ENCODE measurements around the gene CARMIL1. TPM values are rescaled to one million over a fixed set of nuclear protein-coding genes. Genes with fewer than 3 reads are reported as not detected.

CARMIL1 gene
- polyA plus RNA-seq, 1 of the 3 experiments (the other 2 are of a cell fraction), result 1.7 TPM

DNA sequence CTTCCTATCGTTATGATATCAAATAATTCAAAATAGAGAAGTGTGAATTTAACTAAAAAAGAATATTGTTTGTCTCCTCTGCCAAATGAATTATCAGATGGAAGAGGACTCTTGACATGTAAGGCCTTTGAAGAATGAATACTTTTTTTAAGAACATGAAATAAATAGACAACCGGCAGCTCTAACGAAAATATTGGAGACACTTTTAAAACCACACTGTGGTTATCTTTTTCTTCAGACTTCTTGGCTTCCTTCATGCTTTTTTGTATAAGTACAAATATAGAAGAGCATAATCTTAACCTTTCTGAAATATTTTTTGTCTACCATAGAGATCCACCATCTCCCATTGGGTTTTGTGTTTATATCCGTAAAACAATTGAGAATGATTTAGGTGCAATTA, 257.6 kb downstream of the CARMIL1 start:
- no peak overlapping the region for H3K27ac ChIP-seq (ENCODE audit: low read depth in 2 of 2, low read length in 1 of 2)
- no peaks in the 10 kb centered on the region for H3K27me3 ChIP-seq (ENCODE audit: insufficient read depth)
- no peak overlapping the region for H2AFZ ChIP-seq (ENCODE audit: low read depth)
- H3K4me2 ChIP-seq, result no peak overlapping the region
- ChIA-PET CTCF (interaction anchor here (0.7 to 1.8 kb wide), 3 partner anchors 9 to 258 kb away, joined by 3 to 7 read pairs (median 5); partner anchors contain the start of gene CARMIL1), POLR2A (no interaction called here)
- DNase-seq, result no peak
- no peaks in the 10 kb centered on the region for H3K9me3 ChIP-seq
- no peaks in the 10 kb centered on the region for H3K79me2 ChIP-seq (ENCODE audit: insufficient read depth)
- H3K4me1 ChIP-seq (ENCODE audit: control insufficient read depth in 1 of 2, insufficient read depth in 2 of 2, low read depth in 1 of 2, low read length in 1 of 2), result no peaks in the 10 kb centered on the region
- peaks cover 0 to 5% of the 10 kb centered on the region in 2 experiments for H3K36me3 ChIP-seq (replicated peaks in 1 of 2; ENCODE audit: control insufficient read depth in 1 of 2, insufficient read depth in 2 of 2, low read length in 1 of 2)
- no peaks in the 10 kb centered on the region for H4K20me1 ChIP-seq (ENCODE audit: insufficient read depth)
- H3K4me3 ChIP-seq (ENCODE audit: low read depth in 2 of 2, low read length in 1 of 2), result no peak overlapping the region
- WGBS (ENCODE audit: low lambda C conversion rate), result 69% methylated on average over 4 of the region's 4 CpGs
- no peaks in the 10 kb centered on the region for H3K9me2 ChIP-seq
- no peak overlapping the region for H3K9ac ChIP-seq
- TF ChIP-seq CHD2 (IDR thresholded peaks at IDR 0.05; ENCODE audit: low read length, partially characterized antibody) (no peak), GATA2 (CRISPR knock-in tag; IDR thresholded peaks at IDR 0.05) (no peak), TAF1 (IDR thresholded peaks at IDR 0.05; ENCODE audit: borderline replicate concordance, low read depth, low read length) (no peak), FOSL2 (IDR thresholded peaks at IDR 0.05; ENCODE audit: borderline replicate concordance, low read depth) (no peak)
- TF ChIP-seq, protein P1, sequence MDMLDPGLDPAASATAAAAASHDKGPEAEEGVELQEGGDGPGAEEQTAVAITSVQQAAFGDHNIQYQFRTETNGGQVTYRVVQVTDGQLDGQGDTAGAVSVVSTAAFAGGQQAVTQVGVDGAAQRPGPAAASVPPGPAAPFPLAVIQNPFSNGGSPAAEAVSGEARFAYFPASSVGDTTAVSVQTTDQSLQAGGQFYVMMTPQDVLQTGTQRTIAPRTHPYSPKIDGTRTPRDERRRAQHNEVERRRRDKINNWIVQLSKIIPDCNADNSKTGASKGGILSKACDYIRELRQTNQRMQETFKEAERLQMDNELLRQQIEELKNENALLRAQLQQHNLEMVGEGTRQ (IDR thresholded peaks at IDR 0.05; ENCODE audit: borderline replicate concordance, low read depth, low read length), result no peak
- H3F3A ChIP-seq (replicated peaks; ENCODE audit: insufficient read depth), result no peaks in the 10 kb centered on the region

- H3K4me2 ChIP-seq, result no peak overlapping the region
- DNase-seq, result no peak
- H3K27me3 ChIP-seq (ENCODE audit: insufficient read depth), result no peaks in the 10 kb centered on the region
- no peak overlapping the region for H3K27ac ChIP-seq (ENCODE audit: low read depth in 2 of 2, low read length in 1 of 2)
- 95% methylated on average over 8 of the region's 8 CpGs for WGBS (ENCODE audit: low lambda C conversion rate)
- TF ChIP-seq EZH2phosphoT487 (IDR thresholded peaks at IDR 0.05; ENCODE audit: borderline replicate concordance, low read depth) (no peak), YY1 (IDR thresholded peaks at IDR 0.05; ENCODE audit: low read depth) (no peak), GABPA (IDR thresholded peaks at IDR 0.05; ENCODE audit: low read depth) (no peak), CHD2 (IDR thresholded peaks at IDR 0.05; ENCODE audit: low read length, partially characterized antibody) (no peak), MEF2A (IDR thresholded peaks at IDR 0.05; ENCODE audit: borderline replicate concordance, low read depth) (no peak), RFX5 (IDR thresholded peaks at IDR 0.05; ENCODE audit: low read length) (no peak), TAF1 (IDR thresholded peaks at IDR 0.05; ENCODE audit: borderline replicate concordance, low read depth, low read length) (no peak), MAX (IDR thresholded peaks at IDR 0.05; ENCODE audit: low read depth) (no peak), NRF1 (IDR thresholded peaks at IDR 0.05; ENCODE audit: low read depth, low read length) (no peak), TEAD4 (IDR thresholded peaks at IDR 0.05; ENCODE audit: borderline replicate concordance, insufficient read depth) (no peak), ZBTB33 (IDR thresholded peaks at IDR 0.05; ENCODE audit: borderline replicate concordance, low read depth) (no peak), ELF1 (IDR thresholded peaks at IDR 0.05) (no peak), NFIC (IDR thresholded peaks at IDR 0.05; ENCODE audit: borderline replicate concordance) (no peak), FOXM1 (IDR thresholded peaks at IDR 0.05; ENCODE audit: low read depth) (no peak)
- TF ChIP-seq, protein P2, sequence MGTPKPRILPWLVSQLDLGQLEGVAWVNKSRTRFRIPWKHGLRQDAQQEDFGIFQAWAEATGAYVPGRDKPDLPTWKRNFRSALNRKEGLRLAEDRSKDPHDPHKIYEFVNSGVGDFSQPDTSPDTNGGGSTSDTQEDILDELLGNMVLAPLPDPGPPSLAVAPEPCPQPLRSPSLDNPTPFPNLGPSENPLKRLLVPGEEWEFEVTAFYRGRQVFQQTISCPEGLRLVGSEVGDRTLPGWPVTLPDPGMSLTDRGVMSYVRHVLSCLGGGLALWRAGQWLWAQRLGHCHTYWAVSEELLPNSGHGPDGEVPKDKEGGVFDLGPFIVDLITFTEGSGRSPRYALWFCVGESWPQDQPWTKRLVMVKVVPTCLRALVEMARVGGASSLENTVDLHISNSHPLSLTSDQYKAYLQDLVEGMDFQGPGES (IDR thresholded peaks at IDR 0.05; ENCODE audit: low read depth, low read length), result no peak
- TF ChIP-seq, protein P3, sequence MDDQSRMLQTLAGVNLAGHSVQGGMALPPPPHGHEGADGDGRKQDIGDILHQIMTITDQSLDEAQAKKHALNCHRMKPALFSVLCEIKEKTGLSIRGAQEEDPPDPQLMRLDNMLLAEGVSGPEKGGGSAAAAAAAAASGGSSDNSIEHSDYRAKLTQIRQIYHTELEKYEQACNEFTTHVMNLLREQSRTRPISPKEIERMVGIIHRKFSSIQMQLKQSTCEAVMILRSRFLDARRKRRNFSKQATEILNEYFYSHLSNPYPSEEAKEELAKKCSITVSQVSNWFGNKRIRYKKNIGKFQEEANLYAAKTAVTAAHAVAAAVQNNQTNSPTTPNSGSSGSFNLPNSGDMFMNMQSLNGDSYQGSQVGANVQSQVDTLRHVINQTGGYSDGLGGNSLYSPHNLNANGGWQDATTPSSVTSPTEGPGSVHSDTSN (IDR thresholded peaks at IDR 0.05), result no peak
- TF ChIP-seq, protein P4, sequence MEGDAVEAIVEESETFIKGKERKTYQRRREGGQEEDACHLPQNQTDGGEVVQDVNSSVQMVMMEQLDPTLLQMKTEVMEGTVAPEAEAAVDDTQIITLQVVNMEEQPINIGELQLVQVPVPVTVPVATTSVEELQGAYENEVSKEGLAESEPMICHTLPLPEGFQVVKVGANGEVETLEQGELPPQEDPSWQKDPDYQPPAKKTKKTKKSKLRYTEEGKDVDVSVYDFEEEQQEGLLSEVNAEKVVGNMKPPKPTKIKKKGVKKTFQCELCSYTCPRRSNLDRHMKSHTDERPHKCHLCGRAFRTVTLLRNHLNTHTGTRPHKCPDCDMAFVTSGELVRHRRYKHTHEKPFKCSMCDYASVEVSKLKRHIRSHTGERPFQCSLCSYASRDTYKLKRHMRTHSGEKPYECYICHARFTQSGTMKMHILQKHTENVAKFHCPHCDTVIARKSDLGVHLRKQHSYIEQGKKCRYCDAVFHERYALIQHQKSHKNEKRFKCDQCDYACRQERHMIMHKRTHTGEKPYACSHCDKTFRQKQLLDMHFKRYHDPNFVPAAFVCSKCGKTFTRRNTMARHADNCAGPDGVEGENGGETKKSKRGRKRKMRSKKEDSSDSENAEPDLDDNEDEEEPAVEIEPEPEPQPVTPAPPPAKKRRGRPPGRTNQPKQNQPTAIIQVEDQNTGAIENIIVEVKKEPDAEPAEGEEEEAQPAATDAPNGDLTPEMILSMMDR (IDR thresholded peaks at IDR 0.05), result no peak
- no peaks in the 10 kb centered on the region for H3K9me3 ChIP-seq
- ChIA-PET CTCF (interaction anchor here (0.7 to 0.8 kb wide), 2 partner anchors 10 to 19 kb away, joined by 3 read pairs; no protein-coding TSS in a partner anchor), POLR2A (no interaction called here)
- no peaks in the 10 kb centered on the region for H3K79me2 ChIP-seq (ENCODE audit: insufficient read depth)
- H3K9ac ChIP-seq, result no peak overlapping the region
- H3F3A ChIP-seq (replicated peaks; ENCODE audit: insufficient read depth), result no peaks in the 10 kb centered on the region
- no peaks in the 10 kb centered on the region for H3K4me1 ChIP-seq (ENCODE audit: control insufficient read depth in 1 of 2, insufficient read depth in 2 of 2, low read depth in 1 of 2, low read length in 1 of 2)
- H3K4me3 ChIP-seq (ENCODE audit: low read depth in 2 of 2, low read length in 1 of 2), result no peak overlapping the region
- H4K20me1 ChIP-seq (ENCODE audit: insufficient read depth), result no peaks in the 10 kb centered on the region
- H2AFZ ChIP-seq (ENCODE audit: low read depth), result no peak overlapping the region
- H3K9me2 ChIP-seq, result no peaks in the 10 kb centered on the region
- peaks cover 0 to 5% of the 10 kb centered on the region in 2 experiments for H3K36me3 ChIP-seq (replicated peaks in 1 of 2; ENCODE audit: control insufficient read depth in 1 of 2, insufficient read depth in 2 of 2, low read length in 1 of 2)
Observed at GRCh38 chr6:25537349-25538018, 258.3 kb downstream of the CARMIL1 start.
